HepG2 (cell line): ENCODE measurements around the gene ARHGAP25. TPM values are rescaled to one million over a fixed set of nuclear protein-coding genes. Genes with fewer than 3 reads are reported as not detected.
A peak's percentile ranks its signal among the peaks of the same experiment; 100 is the strongest.

Experiments
- ATAC-seq: fragments of 200-7000 bp; cut with Tn5 transposase; 3 replicates; pipeline ENCODE4 v1.9.1; 2020; ENCODE audit warnings: mild to moderate bottlenecking, moderate library complexity
- BruUV-seq: library from RNA; stranded (reverse); fragments of 400-500 nt; replicated peaks from 2 replicates; lab custom pipeline; 2021; lab: Mats Ljungman, UMichigan
- CTCF ChIA-PET: fragments of 300-600 bp; formaldehyde crosslinking; extraction: SDS; loops from one replicate; lab custom pipeline; 2021; ENCODE audit warnings: low total read pairs, inconsistent platforms, low intra/inter-chr PET ratio; lab: Yijun Ruan, JAX
- POLR2A ChIA-PET: fragments of 350-600 bp; sonication (Branson Sonifier 250); formaldehyde crosslinking; loops from one replicate; lab custom pipeline; 2020; ENCODE audit warnings: antibody characterized with exemption, inconsistent platforms; lab: Yijun Ruan, JAX
- DNase-seq: peaks from one replicate; pipeline ENCODE4 v3.0.0-alpha.2; 2015; ENCODE audit warnings: low spot score
- FAIRE-seq: peaks from 3 replicates; lab custom pipeline; 2011; peaks lifted over from hg19 to GRCh38; lab: Jason Lieb, UNC
- H2AFZ ChIP-seq: one replicate; pipeline ENCODE4 v1.6.1; 2011; ENCODE audit warnings: low read length, inconsistent platforms
- H3K27ac ChIP-seq: fragments of 300-600 bp; 3 replicates; pipeline ENCODE4 v1.8.0; 2011; ENCODE audit warnings: mixed run types, mild to moderate bottlenecking, mixed read lengths, low read length, inconsistent platforms; ENCODE audit not compliant: insufficient read depth; ENCODE audit errors: extremely low read length
- H3K27me3 ChIP-seq, 2 experiments: fragments of 200-600 bp in 1 of 2; 2 replicates in 1 of 2; 3 replicates in 1 of 2; pipeline versions ENCODE4 v1.6.0 to v1.8.0; 2011; ENCODE audit warnings: low read length in 2 of 2, mild to moderate bottlenecking in 2 of 2, moderate library complexity in 2 of 2, inconsistent platforms in 1 of 2; ENCODE audit not compliant: insufficient read depth in 2 of 2, control insufficient read depth in 1 of 2
- H3K36me3 ChIP-seq, 2 experiments: fragments of 200-600 bp in 1 of 2; replicated peaks in 1 of 2; 2 replicates in 1 of 2; 3 replicates in 1 of 2; pipeline versions ENCODE4 v1.5.1 to v1.8.0; 2011; ENCODE audit warnings: low read length in 2 of 2, inconsistent platforms in 1 of 2; ENCODE audit not compliant: insufficient read depth in 2 of 2, control insufficient read depth in 1 of 2
- H3K4me1 ChIP-seq: 2 replicates; pipeline ENCODE4 v1.5.1; 2012; ENCODE audit warnings: low read length, inconsistent platforms; ENCODE audit not compliant: insufficient read depth
- H3K4me2 ChIP-seq: 2 replicates; pipeline ENCODE4 v1.6.0; 2011; ENCODE audit warnings: low read depth, low read length, inconsistent platforms
- H3K4me3 ChIP-seq, 3 experiments: fragments of 200-600 bp in 1 of 3; sonication (generic), shearing (Covaris generic) in 1 of 3; replicated peaks in 1 of 3; 2 replicates each; pipeline ENCODE4 v1.5.1; 2011 to 2016; ENCODE audit warnings: low read length in 3 of 3, inconsistent platforms in 2 of 3, low read depth in 2 of 3, mild to moderate bottlenecking in 2 of 3, control low read depth in 1 of 3, mixed read lengths in 1 of 3; ENCODE audit not compliant: insufficient read depth in 1 of 3
- H3K79me2 ChIP-seq: one replicate; pipeline ENCODE4 v1.6.1; 2011; ENCODE audit warnings: low read length, inconsistent platforms; ENCODE audit not compliant: insufficient read depth
- H3K9ac ChIP-seq: 2 replicates; pipeline ENCODE4 v1.6.0; 2011; ENCODE audit warnings: mild to moderate bottlenecking, low read depth, low read length, inconsistent platforms; ENCODE audit not compliant: insufficient read depth
- H3K9me3 ChIP-seq: 2 replicates; pipeline ENCODE4 v1.5.1; 2012; ENCODE audit warnings: mild to moderate bottlenecking, low read length
- H4K20me1 ChIP-seq: 2 replicates; pipeline ENCODE4 v1.6.0; 2011; ENCODE audit warnings: inconsistent platforms, mild to moderate bottlenecking, low read length, moderate library complexity; ENCODE audit not compliant: insufficient read depth
- ELK4 ChIP-seq: sonication (generic); formaldehyde crosslinking; IDR thresholded peaks from 2 replicates; pipeline ENCODE4 v1.9.0; 2021; ENCODE audit warnings: missing genetic modification reagents, borderline replicate concordance
- HNRNPK ChIP-seq: fragments of 200-400 bp; formaldehyde crosslinking; IDR thresholded peaks from 2 replicates; pipeline ENCODE4 v1.6.1; 2018; ENCODE audit warnings: low read length, low read depth, moderate library complexity, mild to moderate bottlenecking; ENCODE audit not compliant: poor library complexity, severe bottlenecking
- HOXA7 ChIP-seq: sonication (generic); formaldehyde crosslinking; IDR thresholded peaks from 2 replicates; pipeline ENCODE4 v1.8.1; 2022; ENCODE audit warnings: mild to moderate bottlenecking, missing genetic modification reagents, moderate library complexity
- NFE2L2 ChIP-seq: fragments of 150-350 bp; IDR thresholded peaks from 2 replicates; pipeline ENCODE4 v1.6.1; 2014; ENCODE audit warnings: low read length
- ZNF235 ChIP-seq: sonication (generic); formaldehyde crosslinking; IDR thresholded peaks from 2 replicates; pipeline ENCODE4 v1.8.1; 2023; ENCODE audit warnings: mild to moderate bottlenecking, missing genetic modification reagents, borderline replicate concordance
- ZNF549 ChIP-seq: sonication (generic); formaldehyde crosslinking; IDR thresholded peaks from 2 replicates; pipeline ENCODE4 v1.5.0; 2020; ENCODE audit warnings: missing genetic modification reagents
- ZNF629 ChIP-seq: sonication (generic); formaldehyde crosslinking; conservative IDR thresholded peaks from 2 replicates; pipeline ENCODE4 v1.5.0; 2020; ENCODE audit warnings: missing genetic modification reagents
- ZNF768 ChIP-seq: sonication (generic); formaldehyde crosslinking; IDR thresholded peaks from 2 replicates; pipeline ENCODE4 v1.4.0; 2020; ENCODE audit warnings: missing genetic modification reagents
- WGBS: methylation state at CpG from one replicate; pipeline ENCODE4 v1.1.6; 2017; ENCODE audit warnings: low lambda C conversion rate; 5-methylcytosine and 5-hydroxymethylcytosine counted together
- in situ Hi-C: cut with HindIII; loops from 2 replicates; pipeline ENCODE4 v1.10.0; 2017; ENCODE audit warnings: low pct_unique_long_range_greater_than_20kb; ENCODE audit not compliant: extremely low pct_ligation_motif_present
- intact Hi-C: fragments of 100-400 bp; cut with micrococcal nuclease; formaldehyde crosslinking; loops from one replicate; pipeline ENCODE4 v1.10.0; 2022; ENCODE audit not compliant: unreplicated experiment
- polyA plus RNA-seq, 8 experiments: library from polyadenylated mRNA; depleted of rRNA in 3 of 8; stranded (reverse) in 7 of 8; unstranded in 1 of 8; fragments of >200 nt; fragmentation: Illumina TruSeq in 4 of 8; extraction: Trizol in 4 of 8; gene quantifications; 2 replicates each; pipeline versions ENCODE4 v1.2.1 to v1.2.3, GENCODE V29; 2011 to 2016; ENCODE audit warnings: low read depth in 4 of 8, missing spikeins in 1 of 8, mixed read lengths in 1 of 8; ENCODE audit not compliant: insufficient read depth in 1 of 8
- total RNA-seq, 5 experiments: library from RNA; depleted of rRNA; stranded (reverse); fragments of >200 nt; fragmentation: Illumina TruSeq; extraction: Trizol; gene quantifications; 2 replicates each; pipeline ENCODE4 v1.2.3, GENCODE V29; 2016; ENCODE audit warnings: low read depth in 1 of 5

ARHGAP25 gene
- total and polyA plus RNA-seq, 2 of the 13 experiments (the other 11 are each of a cell fraction or from before 2014, with no cell fraction given), result not detected

GRCh38 chr2:68833162-68833561 is 98.6 kb downstream of the ARHGAP25 start:
- peaks cover 4% of the 10 kb centered on the region in 2 experiments; a peak in 2 of 5 replicates for H3K27me3 ChIP-seq
- WGBS, result 0% methylated on average over 2 of the region's 2 CpGs
- no peak overlapping the region for H3K4me2 ChIP-seq
- no TSS peak for BruUV-seq
- TF ChIP-seq ZNF629 (0 out of 2 replicates have a peak, but pooled peaks have one; percentile 30), ELK4 (no peak), ZNF235 (no peak), HNRNPK (no peak), ZNF549 (no peak), HOXA7 (no peak)
- no peak overlapping the region for H3K4me3 ChIP-seq
- ATAC-seq, result no peak
- FAIRE-seq, result no peak
- H3K36me3 ChIP-seq, result no peaks in the 10 kb centered on the region
- no peak for DNase-seq
- H2AFZ ChIP-seq, result no peak overlapping the region
- H3K9ac ChIP-seq, result no peak overlapping the region
- H3K9me3 ChIP-seq, result no peaks in the 10 kb centered on the region
- in situ Hi-C loops (no loop called here), intact Hi-C loops (no loop called here)
- CTCF ChIA-PET, result interaction anchor here (1.8 kb wide), 1 partner anchor 370 kb away, joined by 3 read pairs; no protein-coding TSS in a partner anchor
- no peaks in the 10 kb centered on the region for H3K79me2 ChIP-seq
- H3K27ac ChIP-seq, result no peak overlapping the region
- peaks cover 9% of the 10 kb centered on the region; the same call in 1 of the 2 replicates for H3K4me1 ChIP-seq
- POLR2A ChIA-PET, result no interaction called here
- no peaks in the 10 kb centered on the region for H4K20me1 ChIP-seq

- H3K9me3 ChIP-seq, result 0 out of 2 replicates have a peak, but pooled peaks cover 4% of the 10 kb centered on the region
- no peak overlapping the region for H2AFZ ChIP-seq
- CTCF ChIA-PET, result no interaction called here
- H4K20me1 ChIP-seq, result no peaks in the 10 kb centered on the region
- ATAC-seq (no peak), DNase-seq (no peak), FAIRE-seq (no peak)
- intact Hi-C loops, result loop anchor here (5.0 kb wide), 1 partner anchor 72 kb away; no protein-coding TSS in a partner anchor
- in situ Hi-C loops, result no loop called here
- no peak overlapping the region for H3K27ac ChIP-seq
- H3K4me2 ChIP-seq, result no peak overlapping the region
- H3K36me3 ChIP-seq, result no peaks in the 10 kb centered on the region
- peak; percentile 50; the same call in 1 of the 2 replicates for TF ChIP-seq NFE2L2
- no peak for TF ChIP-seq ZNF768
- no peaks in the 10 kb centered on the region for H3K4me1 ChIP-seq
- H3K79me2 ChIP-seq, result no peaks in the 10 kb centered on the region
- H3K27me3 ChIP-seq, result peaks cover 4% of the 10 kb centered on the region in 2 experiments; a peak in 2 of 5 replicates
- 4% methylated on average over 6 of the region's 6 CpGs for WGBS
- POLR2A ChIA-PET, result no interaction called here
- no peak overlapping the region for H3K9ac ChIP-seq
- no peak overlapping the region for H3K4me3 ChIP-seq
- BruUV-seq, result no TSS peak
Observed at GRCh38 chr2:68834737-68835376, 100.2 kb downstream of the ARHGAP25 start.
